D341Med (cell line): Measurements from ENCODE around the gene CISD2.
"Not testable (repeated sequence)": the region's sequence is repeated elsewhere in the genome, so short reads cannot be mapped to it uniquely, and the experiment has no call there.

ENCODE experiments used
- DNase-seq: peaks from one replicate; pipeline ENCODE4 v3.0.0; 2012; ENCODE audit warnings: low spot score

CISD2 gene

DNA sequence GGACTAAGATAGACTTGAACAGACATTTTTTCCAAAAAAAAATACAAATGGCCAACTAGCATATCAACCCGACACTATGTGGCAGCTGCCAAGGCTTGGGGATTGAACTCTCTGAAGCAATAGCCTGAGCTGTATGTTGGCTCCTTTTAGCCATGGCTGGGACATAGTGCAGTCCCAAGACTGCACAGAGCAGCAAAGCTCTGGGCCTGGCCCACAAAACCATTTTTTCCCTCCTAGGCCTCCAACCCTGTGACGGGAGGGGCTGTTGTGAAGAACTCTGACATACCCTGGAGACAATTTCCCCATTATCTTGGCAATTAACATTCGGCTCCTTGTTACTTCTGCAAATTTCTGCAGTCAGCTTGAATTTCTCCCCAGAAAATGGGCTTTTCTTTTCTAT, 50.1 kb downstream of the CISD2 start:
- DNase-seq, result no peak

DNA sequence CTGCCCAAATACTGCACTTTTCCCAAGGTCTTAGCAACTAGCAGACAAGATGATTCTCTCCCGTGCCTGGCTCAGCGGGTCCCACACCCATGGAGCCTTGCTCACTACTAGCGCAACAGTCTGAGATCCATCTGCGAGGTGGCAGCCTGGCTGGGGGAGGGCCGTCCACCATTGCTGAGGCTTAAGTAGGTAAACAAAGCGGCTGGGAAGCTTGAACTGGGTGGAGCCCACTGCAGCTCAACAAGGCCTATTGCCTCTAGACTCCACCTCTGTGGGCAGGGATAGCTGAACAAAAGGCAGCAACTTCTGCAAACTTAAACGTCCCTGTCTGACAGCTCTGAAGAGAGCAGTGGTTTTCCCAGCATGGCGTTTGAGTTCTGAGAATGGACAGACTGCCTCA, 50.9 kb downstream of the CISD2 start:
- not testable (repeated sequence) for DNase-seq

DNA sequence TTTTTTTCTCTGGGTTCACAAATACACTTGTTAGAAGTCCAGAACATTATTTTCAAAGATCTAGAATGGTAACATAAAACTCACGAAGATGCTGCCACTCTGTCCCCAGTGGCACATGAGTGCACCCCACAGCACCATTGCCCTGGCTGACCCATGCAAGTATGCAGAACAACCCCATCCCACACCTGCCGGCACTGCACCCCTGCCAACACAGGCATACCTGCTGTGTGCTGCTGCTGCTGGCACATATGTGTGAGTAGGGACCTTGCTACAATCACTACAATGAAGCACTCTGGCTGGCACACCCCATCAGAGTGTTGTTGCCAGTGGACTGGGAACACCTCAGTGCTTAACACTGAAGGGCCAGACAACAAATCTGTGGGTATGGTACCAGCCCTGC, 66.9 kb downstream of the CISD2 start:
- DNase-seq, result no peak

DNA sequence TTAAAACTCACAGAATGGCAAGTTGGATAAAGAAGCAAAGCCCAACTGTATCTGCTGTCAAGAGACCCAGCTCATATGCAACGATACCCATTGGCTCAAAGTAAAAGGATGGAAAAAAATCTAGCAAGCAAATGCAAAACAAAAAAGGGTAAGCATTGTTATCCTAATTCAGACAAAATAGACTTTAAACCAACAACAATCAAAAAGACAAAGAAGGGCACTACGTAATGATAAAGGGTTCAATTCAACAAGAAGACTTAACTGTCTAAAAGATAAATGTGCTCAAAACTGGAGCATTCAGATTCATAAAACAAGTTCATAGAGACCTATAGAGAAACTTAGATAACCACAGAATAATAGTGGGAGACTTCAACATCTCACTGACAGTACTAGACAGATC, 69.3 kb downstream of the CISD2 start:
- DNase-seq, result not testable (repeated sequence)
